HG03565 (cell line): ENCODE measurements around the gene PTGDR2.

Experiments used
- ATAC-seq: cut with Tn5 transposase; IDR thresholded peaks from one replicate; pipeline ENCODE4 v1.9.1; 2021; ENCODE audit warnings: mild to moderate bottlenecking, moderate library complexity; ENCODE audit not compliant: unreplicated experiment

The PTGDR2 gene

DNA sequence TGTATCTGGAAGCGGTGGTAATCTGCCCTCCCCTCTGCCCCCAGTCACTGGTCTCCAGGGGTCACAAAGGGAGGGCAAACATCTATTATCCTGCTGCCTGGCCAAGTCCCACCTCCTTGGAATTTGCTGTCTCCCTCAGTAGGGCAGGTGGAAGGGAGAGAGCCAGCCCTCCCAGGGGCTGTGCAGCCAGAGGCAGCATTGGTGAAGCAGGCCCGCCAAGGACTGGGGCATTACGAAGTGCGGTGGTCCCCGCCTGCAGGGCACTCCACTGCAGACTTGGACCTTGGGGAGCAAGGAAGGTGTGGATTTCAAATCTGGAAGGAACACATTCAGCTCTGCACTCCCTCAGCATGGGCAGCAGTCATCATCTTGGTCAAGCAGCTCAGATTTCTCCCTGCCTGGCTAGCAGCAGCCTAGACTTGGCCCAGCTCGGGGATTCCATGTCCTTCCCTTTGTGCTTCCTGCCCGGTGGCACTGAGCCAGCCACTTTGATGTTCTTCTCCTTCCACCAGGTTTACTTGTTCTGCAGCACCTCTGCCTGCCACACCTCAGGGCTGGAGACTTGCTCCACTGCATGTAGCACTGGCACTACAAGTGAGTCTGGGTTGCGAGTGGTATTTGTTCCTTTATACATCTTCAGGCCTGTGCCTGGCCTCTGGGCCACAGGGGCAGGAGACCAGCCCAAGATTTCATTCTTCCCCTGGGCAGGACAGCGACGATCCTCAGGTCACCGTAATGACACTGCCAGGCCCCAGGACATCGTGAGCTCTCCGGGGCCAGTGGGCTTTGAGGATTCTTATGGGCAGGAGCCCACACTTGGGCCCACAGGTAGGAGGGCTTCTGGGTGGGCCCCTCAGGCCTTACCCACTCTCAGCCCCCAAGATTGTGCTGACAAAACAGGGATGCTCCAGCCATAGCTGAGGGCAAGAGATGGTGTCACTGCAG is 18.9 kb upstream of the PTGDR2 start:
- ATAC-seq: no peak

DNA sequence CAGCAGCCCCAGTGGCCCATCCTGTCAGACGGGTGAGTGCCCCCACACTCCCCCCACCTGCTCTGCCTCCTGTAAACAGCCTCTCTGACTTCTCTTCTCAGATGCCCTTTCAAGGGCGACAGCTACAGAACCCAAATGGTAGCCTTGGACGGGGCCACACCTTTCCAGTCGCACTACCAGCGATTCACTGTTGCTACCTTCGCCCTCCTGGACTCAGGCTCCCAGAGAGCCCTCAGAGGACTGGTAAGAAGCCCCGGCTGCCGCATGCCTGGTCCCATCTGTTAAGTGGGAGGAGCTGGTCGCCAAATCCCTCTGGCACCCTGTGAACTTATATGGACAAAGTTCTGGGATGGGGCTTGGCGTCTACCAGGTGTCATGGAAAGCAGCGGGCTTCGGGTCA is 17.8 kb upstream of the PTGDR2 start:
- no peak for ATAC-seq

DNA sequence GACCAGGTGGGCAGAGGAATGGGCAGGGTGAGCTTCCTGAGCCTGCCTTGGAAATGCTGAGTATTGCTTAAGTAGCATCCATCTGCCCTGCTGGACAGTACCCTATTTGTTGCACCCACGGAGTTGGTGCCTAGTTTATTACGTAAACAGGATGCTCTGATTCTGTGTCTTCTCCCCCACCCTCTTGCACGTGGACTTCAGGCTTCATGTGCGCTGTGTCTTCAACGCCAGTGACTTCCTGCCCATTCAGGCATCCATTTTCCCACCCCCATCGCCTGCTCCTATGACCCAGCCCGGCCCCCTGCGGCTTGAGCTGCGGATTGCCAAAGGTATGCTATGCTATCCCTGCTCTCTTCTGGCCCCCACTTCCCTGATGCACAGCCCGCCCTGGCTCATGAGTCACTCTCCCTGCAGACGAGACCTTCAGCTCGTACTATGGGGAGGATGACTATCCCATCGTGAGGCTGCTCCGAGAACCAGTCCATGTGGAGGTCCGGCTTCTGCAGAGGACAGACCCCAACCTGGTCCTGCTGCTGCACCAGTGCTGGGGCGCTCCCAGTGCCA is 17.3 kb upstream of the PTGDR2 start:
- ATAC-seq: no peak

DNA sequence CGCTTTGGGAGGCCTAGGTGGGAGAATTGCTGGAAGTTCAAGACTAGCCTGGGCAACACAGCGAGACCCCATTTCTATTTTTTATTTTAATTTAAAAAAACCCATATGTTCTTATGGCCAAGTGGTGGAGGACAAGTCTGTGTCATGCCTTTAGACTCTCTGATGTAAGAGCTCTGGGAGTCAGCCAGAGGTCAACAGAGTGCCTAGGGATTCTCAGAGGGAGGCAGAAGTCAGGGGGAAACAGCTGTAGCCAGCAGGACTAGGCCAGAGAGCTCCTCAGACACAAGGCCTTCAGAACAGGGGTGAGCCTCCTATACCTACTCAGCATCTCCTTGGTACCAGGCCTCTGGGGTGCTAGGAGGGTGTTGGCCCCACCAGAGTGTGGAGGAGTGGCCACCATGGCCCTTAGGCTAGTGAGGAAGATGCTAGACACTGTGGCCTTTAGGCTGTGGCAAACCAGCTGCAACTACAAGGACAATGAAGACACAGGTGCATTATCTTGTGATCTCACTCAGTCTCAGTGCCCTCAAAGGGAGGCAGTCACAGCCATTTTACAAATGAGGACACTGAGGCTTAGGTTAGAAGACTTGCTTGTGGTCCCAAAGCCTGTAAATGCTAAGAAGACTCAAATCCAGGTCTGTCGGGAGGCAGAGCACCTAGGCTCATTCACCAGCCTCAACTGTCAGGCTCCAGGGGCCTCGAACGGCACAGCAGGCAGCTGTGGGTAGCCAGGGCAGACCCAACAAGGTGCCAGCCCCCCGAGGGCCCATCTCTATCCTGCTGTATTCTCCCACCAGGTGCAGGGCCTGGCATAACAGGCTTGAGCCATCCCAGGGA is 16.6 kb upstream of the PTGDR2 start:
- ATAC-seq: no peak

DNA sequence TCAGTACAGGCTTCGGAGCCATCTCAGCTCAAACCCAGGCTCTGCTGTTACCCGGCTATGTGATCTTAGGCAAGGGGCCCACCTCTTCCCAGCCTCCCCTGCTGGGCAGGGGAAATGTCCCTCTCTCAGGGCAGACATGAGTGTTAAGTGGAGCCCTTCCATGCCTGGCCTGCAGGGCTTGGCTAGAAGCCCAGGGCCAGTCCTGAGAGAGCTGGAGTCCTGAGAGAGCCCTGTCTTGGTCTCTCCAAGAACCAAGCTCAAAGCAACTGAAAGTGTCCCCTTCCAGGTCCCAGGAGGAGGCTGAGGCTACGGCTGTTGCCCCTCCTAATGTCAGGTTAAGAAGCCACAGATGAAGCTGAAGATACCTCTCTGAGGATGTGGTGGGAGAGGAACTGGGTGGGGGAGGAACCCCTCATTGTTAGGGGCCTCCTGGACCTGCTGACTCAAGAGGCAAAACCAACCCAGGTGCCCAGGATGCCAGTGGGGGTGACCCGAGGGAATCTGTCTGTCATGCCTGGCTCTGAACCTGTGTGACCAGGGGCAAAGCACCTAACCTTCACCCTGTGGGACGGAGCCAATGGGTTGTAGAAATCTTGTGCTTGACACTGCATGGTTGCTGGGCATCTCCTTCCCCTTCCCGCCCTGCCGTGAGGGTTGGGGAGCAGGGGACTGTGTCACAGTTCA is 15.8 kb upstream of the PTGDR2 start:
- ATAC-seq: no peak

DNA sequence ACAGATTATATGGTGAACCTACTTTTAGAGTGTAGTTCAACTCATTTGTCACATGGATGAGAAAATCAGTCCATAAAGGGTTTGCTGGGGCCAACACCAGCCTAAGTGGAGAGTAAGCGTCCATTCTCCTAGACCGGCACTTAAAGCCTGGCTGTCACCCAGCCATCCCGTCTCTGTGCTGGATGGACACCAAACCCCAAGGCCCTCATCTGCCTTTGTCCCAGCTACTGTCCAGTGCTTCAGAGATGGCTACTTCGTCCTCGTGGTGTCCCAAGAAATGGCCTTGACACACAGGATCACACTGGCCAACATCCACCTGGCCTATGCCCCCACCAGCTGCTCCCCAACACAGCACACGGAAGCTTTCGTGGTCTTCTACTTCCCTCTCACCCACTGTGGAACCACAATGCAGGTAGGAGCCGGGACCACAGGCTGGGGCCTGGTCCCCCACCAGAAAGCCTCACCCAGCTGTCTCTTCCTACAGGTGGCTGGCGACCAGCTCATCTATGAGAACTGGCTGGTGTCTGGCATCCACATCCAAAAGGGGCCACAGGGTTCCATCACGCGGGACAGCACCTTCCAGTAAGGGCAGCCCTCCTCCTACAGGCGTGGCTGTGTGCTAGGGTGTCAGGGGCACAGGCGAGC is 15.1 kb upstream of the PTGDR2 start:
- ATAC-seq: no peak

DNA sequence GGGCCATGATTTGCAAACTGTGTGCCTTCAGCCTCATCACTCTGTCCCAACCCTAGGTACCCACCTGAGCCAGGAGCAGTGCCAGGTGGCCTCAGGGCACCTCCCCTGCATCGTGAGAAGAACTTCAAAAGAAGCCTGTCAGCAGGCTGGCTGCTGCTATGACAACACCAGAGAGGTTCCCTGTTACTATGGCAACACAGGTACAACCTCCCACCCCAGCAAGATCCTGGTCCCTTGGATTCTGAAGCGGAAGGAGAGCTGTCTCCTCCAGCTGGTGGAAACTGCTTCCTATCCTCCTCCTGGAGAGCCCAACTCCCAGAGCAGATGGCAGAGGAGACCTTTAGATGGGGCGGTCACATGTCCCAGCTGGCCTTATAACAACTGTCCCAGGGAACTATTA is 14.5 kb upstream of the PTGDR2 start:
- no peak for ATAC-seq

DNA sequence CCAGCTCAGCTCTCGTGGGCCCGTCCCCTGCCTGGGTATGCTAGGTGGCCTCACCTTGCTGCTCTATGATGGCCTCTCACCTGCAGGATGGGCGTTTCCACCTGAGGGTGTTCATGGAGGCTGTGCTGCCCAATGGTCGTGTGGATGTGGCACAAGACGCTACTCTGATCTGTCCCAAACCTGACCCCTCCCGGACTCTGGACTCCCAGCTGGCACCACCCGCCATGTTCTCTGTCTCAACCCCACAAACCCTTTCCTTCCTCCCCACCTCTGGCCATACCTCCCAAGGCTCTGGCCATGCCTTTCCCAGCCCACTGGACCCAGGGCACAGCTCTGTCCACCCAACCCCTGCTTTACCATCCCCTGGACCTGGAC is 13.7 kb upstream of the PTGDR2 start:
- ATAC-seq: no peak

DNA sequence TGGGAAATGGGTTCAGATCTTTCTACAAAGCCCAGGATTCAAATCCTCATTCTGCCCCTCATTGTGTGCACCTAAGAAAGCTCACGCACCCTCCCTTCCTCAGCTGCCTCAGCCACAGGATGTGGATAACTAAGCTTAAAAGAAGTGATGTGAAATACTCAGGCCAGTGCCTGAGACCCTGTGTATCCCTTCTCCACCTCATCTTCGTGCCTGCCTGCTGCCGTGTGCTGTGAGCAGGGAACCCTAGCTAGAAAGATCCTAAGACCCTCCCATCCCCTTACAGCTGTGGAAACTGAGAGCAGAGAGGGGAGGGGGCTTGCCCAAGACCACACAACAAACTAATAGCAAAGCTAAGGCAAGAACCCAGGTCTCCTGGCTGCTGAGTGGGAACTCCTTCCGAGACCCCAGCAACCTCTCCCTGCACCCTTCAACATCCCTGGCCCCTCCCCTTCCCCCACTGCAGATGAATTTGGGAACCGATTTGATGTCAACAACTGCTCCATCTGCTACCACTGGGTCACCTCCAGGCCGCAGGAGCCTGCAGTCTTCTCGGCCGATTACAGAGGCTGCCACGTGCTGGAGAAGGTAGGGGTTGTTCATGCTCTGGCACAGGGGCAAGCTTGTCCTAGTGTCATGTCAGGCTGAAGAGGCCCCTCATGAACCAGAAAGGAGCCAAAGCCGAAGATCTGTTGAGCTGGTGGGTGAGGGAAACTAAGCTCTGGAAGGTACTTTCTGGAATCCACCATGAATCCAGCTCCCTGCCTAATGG is 13.1 kb upstream of the PTGDR2 start:
- ATAC-seq: no peak

DNA sequence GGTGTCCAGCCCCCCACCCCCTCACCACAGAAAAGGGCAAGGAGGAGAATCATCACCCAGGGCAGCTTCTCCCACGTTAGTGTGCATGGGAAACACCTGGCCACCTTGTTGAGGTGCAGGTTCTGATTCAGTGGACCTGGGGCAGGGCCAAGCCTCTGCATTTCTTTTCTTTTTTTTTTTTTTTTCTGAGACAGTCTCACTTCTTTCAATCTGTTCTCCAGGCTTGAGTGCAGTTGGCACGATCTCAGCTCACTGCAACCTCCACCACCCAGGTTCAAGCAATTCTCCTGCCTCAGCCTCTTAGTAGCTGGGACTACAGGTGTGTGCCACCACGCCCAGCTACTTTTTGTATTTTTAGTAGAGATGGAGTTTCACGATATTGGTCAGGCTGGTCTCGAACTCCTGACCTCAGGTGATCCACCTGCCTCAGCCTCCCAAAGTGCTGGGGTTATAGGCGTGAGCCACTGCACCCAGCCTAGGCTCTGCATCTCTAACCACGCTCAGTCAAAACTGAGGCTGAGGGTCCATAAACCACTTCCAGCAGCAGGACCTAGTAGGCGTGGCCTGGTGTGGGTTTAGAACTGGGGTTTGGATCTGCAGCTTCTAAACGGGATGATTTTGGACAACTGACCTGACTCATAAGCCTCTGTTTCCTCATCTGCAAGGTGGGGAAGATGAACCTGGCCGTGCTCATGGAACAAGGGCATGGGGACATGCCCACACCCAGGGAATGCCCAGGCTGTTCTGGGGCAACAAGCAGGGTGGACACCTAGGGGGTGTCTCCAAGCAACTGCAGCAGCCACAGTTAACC is 12.3 kb upstream of the PTGDR2 start:
- no peak for ATAC-seq

DNA sequence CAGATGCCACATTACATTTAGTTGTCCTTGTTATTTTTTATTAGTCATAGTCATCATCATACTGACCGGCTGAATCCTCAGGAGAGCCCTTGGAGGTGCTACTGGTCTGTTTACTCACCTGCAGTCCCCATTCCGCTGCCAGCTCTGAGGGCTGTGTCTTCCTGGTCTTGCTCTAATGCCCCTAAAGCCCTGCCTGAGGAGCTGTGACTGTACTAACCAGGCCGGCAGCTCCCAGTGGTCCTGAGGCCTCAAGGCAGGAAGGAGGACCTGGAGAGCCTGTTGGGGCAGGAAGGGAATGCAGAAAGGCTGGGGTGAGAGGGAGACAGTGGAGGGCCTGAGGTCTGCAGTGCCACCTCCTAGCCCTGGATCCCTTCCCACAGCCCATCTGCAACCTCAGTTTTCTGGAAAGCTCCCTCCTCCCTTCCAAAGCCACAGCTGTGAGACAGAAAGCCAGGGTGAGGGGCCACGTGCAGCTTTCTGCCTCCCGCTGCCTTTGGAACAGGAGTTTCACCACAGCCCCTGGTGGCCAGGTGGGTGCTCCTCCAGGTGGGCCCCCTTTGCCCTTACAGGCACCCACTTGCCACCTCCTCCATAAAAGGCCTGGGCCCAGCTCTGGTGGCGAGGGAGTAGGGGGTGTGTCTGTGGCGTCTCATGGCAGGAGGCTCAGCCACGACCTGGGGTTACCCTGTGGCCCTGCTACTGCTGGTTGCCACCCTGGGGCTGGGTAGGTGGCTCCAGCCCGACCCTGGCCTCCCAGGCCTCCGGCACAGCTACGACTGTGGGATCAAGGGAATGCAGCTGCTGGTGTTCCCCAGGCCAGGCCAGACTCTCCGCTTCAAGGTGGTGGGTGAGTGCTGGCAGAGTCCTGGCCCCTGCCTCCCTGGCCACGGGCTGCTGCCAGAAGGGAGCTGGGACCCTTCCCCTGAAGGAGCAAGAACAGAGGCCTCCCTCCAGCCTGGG is 11.4 kb upstream of the PTGDR2 start, which contains the start of gene ZP1:
ZP1 (plus strand) TSS at position 632 of the 960 bp plus-strand sequence; CDS start at position 652, 20 bp downstream.
- no peak for ATAC-seq

DNA sequence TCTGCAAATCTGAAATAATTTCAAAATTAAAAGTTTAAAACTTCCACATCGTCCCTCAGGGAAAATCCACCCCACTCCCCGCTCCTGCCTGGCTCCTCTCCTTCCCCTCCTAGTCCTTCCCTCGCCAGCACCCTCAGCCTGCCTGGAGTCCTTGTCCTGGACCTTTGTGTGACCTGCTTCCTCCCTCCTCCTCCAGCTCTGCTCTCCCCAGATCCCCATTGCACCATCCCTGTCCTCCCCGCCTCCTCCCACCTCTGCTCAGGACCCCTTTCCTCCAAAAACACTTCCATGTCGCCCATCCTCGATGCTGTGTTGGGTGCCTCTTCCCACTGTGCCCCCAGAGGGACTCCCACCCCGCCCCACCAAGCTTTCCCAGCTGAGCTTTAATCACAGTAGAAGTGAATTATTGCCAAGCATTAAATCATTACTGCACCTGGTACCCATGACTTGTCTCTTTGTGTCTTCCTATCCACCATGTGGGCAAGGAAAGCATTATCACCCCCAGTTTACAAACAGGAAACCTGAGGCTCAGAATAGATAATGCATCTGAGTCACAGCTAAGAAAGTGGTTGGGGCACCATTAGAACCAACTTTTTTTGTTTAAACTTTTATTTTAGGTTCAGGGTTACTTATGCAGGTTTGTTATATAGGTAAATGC is 9.2 kb upstream of the PTGDR2 start:
- ATAC-seq: no peak

DNA sequence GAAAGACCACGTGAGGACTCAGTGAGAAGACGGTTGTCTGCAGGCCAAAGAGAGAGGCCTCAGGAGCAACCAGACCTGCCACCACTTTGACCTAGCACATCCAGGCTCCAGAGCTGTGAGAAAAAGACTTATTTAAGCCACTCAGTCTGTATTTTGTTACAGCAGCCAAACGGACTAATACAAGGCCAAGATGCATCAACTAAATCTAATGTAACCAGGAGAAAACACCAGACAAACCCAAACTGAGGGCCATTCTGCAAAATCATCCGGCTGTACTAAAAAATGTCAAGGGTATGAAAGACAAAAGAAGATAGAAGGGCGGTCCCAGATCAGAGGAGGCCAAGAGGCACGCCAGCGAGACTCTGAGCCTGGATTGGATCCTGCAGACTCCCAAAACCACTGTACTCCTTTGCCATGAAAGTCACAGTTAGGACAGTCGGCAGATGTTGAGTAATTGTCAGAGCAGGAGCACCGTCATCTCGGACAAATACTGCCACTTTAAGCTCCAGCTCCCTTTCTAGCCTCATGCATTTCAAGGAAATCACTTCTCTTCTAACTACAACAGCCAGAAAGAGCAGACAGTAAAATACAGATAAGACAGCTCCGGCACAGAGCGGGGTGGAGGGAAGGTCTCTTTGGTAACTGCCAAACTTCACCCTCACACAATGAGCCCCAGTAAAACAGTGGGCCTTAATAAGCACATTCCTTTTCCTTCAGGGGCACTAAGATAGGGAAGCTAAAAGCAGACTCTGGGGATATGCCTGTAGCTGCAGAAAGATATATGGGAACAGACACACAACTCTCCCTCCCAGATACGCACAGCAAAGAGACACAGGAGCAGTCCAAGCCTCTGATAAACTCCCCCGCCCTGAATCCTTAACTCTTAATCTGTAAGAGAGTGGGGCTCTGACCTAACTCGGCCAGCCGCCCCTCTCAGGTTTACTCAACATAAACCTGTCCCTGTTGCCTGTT is 8.1 kb upstream of the PTGDR2 start:
- no peak for ATAC-seq

DNA sequence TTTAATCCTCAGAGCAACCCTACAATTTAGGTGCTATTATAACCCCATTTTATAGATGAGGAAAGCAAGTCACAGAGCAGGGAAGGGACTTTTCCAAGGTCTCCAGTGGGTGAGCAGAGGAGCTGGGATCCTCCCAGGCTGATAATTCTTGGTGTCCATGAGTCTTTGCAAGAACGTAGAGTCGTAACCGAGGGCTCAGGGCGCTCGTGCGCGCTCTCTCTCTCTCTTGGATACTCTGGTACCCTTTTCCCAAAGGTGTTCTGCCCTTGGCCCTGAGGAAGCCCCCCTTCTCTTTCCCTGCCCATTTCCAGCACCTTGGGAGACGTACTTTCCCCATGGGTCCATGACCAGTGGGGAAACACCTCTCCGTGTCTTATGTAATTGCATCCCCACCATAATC is 6.4 kb upstream of the PTGDR2 start:
- ATAC-seq: no peak

DNA sequence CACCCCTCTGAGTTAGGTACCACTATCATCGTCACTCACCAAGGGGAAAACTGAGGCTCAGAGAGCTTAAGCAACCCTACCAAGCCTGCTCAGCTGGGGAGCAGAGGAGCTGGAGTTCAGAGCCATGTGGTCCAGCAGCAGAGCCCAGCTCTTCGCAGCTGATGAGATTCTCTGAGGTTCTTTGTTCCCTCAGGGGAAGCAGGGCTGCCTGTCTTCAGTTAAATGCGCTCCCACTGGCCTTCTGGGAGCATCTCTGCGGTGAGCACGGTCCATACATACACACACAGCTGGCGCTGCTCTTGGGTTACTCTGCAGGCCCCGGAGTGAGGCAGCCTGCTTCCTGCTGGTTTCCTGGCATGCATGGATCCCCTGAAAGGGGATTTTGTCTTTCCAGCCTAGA is 5.2 kb upstream of the PTGDR2 start:
- no peak for ATAC-seq

DNA sequence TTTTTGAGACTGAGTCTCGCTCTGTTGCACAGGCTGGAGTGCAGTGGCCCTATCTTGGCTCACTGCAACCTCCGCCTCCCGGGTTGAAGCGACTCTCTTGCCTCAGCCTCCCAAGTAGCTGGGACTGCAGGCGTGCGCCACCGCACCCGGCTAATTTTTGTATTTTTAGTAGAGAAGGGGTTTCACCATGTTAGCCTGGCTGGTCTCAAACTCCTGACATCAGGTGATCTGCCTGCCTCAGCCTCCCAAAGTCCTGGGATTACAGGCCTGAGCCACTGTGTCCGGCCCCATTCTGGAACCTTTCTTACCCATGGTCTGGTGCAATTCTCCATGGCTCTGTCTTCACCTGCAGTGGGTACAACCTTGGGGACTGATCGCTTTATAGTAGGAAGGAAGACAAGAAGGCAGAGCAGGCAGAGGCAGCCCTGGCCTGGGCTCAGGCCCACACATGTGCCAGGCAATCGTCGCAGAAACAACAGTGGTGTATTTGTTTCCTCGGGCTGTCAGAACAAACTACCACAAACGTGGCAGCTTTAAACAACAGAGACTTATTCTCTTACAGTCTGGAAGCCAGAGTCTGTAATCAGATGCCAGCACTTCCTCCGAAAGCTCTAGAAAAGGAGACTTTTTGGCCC is 4.0 kb upstream of the PTGDR2 start:
- no peak for ATAC-seq
